ENCODE results near the gene ELMOD3.
"Not testable (repeated sequence)": the region's sequence is repeated elsewhere in the genome, so short reads cannot be mapped to it uniquely, and the experiment has no call there.

Gene ELMOD3

DNA sequence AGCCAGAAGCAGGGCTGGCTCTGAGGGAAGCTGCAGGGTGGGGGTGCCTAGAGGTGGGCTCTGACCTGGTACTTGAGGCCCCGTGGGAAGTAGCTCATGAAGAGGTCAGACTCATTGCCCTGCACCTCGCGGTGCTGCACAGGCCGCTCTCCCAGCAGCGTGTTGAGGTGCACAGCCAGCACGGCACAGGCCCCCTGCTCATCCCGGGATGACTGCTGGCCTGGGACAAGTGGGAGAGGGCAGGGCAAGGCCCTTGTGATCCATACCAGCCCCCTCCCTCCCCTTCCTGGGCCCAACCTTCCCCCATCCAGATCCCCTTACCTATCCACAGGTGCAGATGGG, 46.9 kb downstream of the ELMOD3 start:
- no peak for DNase-seq (ENCODE audit: low read depth)

DNA sequence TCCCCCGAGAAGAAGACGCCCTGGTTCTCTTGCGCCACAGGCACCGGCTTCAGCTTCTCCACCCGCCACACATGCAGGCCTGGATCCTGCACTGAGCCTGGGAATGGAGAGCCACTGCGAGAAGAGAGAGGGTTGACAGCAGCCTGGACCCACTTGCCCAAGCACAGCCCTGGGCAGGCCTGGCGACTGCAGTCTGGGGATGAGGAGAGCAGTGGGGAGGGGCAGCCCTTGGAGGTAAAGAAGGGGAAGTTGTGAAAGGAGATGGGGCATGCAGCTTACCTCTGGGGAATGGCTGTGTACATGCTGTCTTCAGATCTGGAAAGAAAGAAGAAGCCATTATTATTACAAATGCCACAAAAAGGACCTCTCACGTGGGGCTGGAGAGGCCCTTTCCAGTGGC, 47.3 kb downstream of the ELMOD3 start:
- DNase-seq (ENCODE audit: low read depth), result no peak

DNA sequence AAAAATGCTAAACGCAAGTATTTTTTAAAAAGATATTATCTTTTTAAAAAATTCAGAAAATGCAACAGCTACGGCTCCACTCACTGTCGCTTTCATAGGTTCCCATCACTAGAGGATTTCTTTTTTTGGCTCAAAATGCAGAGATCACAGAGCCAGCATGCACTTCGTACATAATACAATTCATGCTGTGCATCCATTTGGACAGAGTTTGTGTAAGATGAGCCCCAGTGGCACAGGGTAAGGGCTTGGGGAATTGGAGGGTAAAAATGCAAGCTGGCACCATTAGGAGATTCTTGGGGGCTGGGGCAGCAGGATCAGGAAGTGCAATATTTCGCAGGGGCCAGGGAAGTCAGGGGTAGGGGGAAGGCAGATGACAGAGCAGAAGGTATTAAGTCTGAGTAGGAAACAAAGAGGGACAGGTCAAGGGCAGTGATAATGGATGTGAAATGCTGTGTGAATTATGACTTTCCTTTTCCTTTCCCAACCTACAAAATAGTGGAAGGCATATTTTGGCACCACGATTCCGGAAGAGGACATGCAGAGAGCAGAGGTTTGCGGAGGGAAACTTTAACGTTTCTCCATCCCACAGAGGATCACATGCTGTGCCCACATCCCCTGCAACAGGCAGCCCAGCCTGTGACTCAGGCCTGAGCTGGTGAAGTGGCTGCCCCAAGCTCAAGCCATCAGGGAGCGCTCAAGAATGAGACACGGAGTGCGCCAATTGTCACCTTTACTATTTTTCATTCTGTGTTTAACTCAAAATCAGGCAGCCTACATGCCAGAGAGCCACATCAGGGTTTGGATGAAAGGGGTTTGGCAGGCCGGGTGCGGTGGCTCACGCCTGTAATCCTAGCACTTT, 50.9 kb downstream of the ELMOD3 start:
- peak; percentile 60 for DNase-seq (ENCODE audit: low read depth)

DNA sequence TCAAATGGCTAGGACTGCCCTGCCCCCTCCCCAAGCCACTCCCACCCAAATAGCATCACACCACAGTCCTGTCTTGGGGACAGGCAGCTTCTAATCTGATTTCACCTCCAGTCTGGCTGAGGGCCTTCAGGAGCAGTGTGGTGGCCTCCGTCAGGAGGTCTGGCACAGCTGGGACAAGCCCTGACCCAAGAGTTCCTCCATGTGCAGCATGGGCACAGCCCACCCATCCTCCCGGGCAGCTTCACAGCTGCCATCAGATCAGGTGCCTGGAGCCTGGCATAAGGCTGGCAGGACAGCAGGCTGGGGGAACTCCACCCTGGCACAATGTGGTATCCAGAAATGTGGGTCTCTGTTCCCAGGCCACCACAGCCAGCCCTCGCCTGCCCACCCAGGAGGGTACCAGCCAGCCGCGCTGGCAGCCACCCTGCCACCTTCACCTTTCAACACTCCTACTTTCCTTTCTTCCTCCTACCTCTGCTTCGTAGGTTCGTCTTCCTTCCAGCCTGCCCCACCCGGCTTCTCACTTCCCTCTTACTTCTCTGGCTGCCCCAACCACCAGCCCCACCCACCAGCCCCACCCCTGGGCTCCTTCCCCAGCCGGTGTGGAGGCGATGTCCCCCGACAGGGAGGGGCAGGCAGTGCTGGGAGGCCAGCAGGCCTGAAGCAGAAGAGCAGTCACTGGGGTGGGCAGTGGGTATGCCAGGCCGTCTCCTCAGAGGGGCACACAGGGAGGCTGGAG, 55.4 kb downstream of the ELMOD3 start, which contains the start of gene CAPG:
CAPG (minus strand) TSS at position 522 of the 739 bp plus-strand sequence. CDS start 8,221 bp downstream, outside the sequence.
- DNase-seq (ENCODE audit: low read depth), result no peak

DNA sequence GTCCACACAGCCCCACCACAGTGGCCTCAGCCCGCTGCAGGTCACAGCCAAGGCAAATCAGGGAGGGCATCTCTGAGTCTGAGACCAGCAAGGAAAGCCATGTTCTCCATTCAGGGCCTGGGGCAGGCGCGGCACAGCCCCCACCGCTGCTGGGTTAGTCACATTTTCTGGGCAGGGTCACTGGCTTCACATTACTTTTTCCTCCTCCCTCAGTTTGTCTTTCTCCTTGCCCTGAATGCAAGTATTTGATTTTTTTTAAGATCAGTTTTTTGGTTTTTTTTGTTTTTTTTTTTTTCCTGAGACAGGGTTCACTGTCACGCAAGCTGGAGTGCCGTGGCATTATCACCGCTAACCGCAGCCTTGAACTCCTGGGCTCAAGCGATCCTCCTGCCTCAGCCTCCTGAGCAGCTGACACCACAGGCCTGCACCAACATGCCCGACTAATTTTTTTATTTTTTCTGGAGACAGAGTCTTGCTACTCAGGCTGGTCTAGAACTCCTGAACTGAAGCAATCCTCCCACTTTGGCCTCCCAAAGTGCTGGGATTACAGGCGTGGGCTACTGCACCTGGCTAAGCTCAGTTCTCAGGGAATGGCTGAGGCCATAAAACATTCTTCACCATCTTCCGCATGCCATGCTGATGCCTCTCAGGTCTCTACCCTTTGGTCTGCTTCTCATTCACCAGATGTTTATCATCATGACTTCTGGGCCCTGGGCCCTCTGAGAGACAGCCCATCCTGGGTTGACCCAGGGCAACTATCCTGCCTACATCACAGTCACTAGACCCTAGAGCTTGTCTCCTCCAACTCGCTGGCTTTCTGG, 56.2 kb downstream of the ELMOD3 start:
- DNase-seq (ENCODE audit: low read depth), result no peak

DNA sequence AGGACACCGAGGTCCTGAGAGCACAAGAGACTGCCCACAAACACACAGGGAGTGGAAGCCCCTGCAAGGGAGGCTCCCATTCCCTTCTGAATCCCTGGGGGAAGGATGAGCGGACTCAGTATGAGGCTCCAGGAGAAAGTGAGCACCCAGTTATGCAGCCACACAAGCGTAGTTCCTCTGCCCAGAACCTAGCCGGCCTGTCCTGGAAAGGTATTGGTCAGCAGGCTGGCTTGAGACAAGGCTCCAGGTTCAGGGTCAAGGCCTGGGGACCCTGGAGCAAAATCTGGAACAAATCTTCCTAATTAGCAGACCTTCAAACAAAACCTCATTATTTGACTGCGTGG, 56.8 kb downstream of the ELMOD3 start:
- DNase-seq (ENCODE audit: low read depth), result no peak

DNA sequence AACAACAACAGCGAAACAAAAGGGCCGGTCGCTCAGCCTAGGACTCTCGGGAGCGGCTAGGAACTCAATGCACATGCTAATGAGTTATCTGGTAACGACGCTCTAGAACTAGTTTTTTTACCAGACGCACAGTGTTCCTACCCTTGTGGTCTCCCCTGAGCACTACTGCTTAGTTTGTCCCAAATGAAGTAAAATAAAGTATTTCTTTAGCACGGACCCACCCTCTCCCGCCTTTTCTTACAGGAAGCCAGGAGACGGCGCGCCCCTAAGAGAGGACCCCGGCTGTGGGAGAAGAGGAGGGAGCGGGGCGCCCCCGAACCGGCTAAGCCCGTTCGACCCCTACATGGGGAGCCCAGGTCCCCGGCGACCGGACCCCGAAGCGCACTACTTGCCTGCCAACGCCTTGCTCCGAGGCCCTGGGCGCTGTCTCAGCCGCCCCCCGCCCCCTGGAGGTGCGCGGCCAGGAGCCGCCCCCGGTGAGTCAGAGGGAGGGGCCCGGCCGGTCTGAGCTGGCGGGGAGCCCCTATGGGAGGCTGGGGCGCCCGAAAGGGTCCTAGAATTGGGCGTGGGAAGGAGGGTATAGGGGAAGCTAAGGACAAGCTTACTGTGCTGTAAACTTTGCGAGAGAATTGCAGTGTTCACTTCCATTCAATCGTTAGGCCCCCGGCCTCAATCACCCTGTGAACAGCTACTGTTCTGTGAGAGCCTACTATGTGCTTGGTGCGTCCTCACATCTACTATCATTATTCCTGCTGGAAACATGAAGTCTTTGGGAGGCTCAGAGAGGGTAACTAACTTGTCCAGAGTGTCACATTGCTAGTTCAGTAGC, 59.2 kb downstream of the ELMOD3 start:
- DNase-seq (ENCODE audit: low read depth), result peak; percentile 57

DNA sequence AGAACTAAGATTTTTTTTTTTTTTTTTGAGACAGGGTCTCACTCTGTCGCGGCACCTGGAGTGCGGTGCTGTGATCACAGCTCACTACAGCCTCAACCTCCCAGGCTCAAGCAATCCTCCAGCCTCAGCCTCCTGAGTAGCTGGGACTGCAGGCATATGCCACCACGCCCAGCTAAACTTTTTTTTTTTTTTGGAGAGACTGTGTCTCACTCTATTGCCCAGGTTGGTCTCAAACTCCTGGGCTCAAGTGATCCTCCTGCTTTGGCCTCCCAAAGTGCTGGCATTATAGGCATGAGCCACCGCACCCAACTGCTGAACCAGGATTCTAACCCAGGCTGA, 59.8 kb downstream of the ELMOD3 start:
- not testable (repeated sequence) for DNase-seq (ENCODE audit: low read depth)

DNA sequence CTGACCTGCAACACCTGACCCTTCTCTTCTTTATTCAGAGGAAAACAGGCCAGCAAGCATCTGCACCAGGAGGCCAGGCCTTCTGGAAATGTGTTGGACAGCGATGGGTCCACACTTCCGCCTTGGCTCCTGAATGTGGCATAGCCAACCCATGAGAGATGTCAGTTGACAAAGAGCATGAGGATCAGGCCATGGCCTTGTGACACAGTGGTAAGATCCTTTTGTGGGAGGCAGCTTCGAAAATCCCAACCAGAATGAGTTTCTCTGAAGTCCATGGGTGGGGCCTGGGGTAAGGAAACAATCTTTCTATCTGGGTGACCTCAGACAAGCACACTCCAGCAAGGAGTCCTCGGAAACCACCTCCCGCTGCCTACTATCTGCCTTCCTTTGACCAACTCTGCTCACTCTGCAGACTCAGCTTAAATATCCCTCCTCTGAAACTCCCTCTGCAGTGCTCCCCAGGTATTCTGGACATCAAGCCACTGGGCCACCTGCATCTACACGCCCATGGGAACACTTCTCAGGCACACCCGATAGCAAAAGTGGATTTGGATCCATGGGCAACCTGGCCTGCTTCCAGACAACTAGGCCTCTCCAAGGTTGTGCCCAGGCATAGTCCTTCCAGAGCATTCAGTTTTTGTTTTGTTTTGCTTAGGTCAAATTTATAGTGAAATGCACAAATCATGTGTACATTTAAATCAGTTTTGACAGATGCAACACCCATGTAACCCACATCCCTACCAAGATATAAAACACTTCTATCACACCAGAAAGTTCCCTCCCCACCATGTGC, 60.4 kb downstream of the ELMOD3 start:
- DNase-seq (ENCODE audit: low read depth), result no peak

DNA sequence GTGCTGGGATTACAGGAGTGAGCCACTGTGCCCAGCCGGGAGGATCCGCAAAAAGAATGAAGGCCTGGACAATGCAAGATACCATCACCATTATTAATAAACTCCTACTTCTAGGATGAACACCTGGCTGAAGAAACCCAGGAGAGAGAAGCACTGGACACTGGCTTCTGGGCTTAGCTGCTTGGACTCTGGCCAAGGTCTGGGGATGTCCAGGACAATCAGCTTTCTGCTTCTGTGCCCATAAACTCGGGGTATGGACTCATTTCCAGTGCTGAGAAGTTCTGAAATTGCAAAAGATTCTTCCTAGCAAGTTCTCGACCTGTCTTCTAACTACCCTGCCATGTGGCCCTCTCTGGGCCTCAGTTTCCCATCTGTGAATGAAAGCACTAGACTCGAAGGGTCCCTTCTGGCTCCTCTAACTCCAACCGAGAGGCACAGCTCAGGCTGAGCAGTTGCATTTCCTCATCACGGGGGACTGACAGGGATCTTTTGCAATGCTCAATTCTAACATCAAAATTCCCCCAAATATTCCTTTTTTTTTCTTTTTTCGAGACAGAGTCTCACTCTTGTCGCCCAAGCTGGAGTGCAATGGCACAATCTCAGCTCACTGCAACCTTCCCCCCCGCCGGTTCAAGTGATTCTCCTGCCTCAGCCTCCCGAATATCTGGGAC, 61.5 kb downstream of the ELMOD3 start:
- no peak for DNase-seq (ENCODE audit: low read depth)

DNA sequence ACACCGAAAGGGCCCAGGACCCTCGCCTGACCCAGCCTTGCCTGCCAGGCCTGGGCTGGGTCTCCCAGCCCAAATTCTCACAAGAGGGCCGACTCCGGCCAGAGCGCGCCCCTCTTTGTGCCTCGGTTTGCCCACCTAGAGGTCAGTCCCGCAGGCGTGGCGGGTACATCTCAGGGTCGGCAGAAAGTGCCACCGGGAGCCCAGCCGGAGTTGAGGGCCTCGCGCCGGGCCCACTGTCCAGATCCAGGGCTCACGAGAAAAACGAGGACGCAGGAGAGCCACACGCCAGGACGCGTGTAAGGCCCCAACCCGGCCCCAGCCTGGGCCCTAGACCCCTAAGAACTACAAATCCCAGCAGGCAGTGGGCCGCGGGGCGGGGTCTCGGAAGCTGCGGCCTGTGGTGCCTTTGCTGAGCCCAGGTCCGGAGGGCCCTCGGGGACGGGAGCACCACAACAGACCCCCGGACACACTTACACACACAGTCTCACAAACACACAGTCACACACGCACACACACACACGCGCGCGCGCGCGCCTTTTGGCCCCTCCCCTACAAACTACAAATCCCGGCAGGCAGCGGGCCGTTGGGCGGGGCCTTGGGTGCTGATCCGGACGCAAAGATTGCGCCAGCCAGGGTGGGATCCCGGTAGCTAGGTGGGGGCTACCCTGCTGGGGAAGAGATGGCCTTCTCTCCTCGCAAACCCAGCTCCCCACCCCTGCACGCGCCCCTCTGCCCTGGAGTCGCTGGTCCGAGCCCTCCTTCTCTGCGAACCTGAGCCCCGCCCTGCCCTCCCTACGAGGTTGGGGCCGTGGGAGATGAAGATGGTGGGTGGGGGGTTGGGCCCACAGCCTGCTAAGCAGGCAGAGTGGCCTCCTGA, 63.8 kb downstream of the ELMOD3 start, which contains the start of gene SH2D6:
SH2D6 (plus strand) TSS at position 583 of the 877 bp plus-strand sequence. CDS start 10,752 bp downstream, outside the sequence.
- peak; percentile 85 for DNase-seq (ENCODE audit: low read depth)

DNA sequence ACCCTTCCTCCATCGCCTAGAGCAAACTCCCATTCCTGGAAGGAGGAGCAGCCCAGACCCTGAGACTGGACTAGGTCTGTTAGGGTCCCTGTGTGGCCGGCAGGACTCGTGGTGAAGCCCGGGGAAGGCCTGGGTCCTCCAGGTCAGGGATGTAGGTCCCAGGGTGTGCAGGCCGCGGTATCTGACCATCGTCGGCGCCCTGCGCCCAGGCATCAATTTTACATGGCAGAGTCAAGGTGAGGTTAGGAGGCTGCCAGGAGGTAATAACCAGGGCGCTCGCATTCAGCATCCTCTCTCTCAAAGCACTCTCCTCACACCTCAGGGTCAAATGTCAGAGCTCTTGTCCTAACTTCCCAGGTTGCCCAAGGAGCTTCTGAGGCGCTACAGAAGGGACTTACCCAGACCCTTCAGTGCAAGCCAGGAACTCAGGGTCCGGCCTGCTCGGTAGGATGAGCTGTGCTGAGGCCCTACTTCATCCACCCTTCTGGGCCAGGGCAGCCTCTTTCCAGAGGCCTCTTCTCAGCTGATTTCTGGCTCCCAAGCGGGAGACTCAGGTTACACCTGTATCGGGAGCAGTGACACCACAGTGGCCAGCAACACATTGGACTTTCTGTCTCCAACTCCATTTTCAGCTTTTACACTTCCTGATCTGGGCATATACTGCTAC, 64.6 kb downstream of the ELMOD3 start:
- DNase-seq (ENCODE audit: low read depth), result no peak

DNA sequence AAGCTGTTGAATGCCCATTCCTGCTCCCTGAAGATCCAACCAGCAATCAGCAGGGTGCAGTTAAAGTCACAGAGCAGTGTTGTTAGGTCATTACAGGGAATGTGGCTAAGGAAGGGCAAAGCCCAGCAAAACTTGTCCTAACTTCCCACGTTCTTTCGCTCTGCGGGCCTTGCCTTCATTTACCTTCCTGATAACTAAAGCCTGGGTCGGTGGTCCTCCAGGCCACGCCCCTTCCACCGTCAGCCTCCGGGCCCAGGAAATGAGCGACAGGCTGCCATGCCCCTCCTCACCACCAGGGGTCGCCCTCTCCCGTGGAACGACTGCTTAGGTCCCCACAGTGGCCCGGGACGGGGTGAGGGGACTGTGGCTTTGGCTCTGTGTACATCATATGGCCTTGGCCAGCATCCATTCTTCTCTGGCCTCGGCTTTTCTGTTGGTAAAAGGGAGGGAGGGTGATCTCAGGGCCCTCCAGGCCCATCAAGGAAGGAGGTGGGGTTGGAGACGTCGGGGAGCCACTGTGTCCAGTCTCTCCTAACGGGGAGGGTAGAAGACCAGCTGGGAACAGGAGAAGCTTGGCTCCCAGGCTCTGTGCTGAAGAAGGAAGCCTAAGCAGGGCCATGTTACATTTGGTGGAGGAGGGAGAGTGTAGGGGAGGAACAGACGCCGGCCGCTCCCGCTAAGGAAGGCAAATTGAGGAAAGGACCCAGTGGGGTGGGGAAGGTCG, 66.1 kb downstream of the ELMOD3 start:
- DNase-seq (ENCODE audit: low read depth), result peak; percentile 81

DNA sequence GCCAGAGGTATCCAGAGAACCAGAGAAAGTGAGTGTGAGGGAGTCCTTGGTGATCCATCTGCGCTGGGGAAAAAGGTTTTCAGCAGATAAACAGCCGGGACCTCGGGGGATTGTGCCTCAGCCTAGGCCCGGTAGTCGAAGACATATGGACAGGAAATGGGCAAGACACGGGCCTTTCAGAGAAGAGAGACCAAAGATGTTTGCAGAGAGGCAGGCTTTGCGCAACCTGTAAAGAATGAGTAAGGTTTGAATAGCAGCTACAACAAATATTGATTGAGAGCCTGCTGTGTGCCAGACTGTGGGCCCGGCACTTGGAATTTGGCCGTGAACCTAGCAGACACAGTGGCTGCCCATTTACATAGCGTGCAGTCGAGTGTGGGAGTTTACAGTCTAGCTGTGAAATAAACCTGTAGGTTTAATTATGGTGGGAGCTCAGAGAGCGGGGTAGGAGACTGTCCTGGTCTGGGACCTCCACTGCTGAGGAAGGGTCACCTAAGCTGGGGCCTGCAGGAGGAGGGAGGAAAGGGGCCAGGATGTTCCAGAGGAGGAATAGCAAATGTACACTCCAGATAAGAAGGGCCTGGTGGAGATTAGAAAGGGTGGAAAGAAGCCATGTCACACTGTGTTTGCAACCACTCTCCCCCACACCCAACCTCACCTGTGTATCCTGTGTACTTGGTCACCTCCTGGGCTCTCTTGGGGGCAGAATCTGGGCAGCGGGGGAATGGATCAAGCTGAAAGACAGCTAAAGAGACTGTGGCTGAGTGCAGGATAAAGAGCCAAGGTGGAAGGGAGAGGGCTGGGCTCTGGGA, 66.9 kb downstream of the ELMOD3 start:
- peak; percentile 45 for DNase-seq (ENCODE audit: low read depth)

DNA sequence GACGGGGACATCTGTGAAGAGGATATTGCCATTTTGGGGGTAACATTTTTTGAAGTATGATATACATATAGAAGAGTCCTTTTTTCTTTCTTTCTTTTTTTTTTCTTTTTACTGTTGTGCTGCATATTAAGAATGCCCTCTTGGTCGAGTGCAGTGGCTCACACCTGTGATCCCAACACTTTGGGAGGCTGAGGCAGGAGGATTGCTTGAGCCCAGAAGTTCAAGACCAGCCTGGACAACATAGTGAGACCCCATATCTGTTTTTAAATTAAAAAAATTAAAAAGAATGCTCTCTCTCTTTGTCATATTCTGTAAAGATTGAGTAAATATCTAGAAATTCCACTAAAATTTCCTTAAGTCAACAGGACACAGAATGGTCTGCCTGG, 67.5 kb downstream of the ELMOD3 start:
- DNase-seq (ENCODE audit: low read depth), result no peak

DNA sequence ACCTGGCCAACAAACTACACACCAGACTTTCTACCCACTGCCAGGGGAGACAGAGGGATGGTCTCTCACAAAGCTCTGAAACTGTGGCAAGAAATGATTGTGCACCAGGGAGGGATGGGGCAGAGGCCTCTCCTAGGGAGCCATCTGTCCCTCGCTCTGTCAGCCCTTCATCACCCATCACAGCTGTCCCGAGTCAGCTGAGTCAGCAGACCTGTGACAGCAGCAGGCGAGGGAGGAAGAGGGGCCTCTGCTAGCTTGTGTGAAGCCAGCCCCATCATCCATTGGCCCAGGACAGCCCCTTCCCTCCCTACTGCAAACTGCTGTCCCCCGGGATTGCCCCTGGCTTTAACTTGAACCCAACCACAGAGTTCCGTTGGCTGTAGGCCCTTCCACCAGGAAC, 69.0 kb downstream of the ELMOD3 start:
- DNase-seq (ENCODE audit: low read depth), result no peak

DNA sequence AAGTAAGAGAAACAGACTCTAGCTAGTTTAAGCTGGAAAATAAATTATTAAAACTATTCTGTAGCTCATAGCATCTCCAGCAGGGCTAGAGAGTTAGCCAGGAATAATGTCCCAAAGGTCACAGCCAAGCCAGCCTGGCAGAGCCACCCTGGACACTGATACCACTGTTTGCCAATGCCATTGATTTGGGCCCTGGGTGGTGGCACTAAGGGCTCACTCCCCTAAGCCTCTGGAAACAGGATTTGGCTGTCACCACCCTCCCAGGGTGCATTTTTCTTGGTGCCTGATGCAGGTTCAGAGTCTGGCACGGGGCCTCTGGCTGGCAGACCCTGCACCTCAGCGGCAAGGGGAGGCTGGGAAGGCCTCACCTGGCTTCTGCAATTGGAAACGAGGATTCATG, 71.0 kb downstream of the ELMOD3 start:
- DNase-seq (ENCODE audit: low read depth), result no peak

All from EH (cell line).